T47D (cell line): ENCODE measurements around the gene BCL2.
"Not testable (repeated sequence)": the region's sequence is repeated elsewhere in the genome, so short reads cannot be mapped to it uniquely, and the experiment has no call there.

Experiments
- DNase-seq, 2 experiments: peaks; one replicate each; pipeline versions ENCODE4 v3.0.0 to v3.0.0-alpha.2; 2011 to 2012; ENCODE audit warnings: low read depth in 1 of 2, low spot score in 1 of 2
- JUND ChIP-seq: IDR thresholded peaks from 2 replicates; pipeline ENCODE4 v1.6.1; 2012; ENCODE audit warnings: low read depth
- in situ Hi-C: cut with HindIII; loops from 2 replicates; pipeline ENCODE4 v1.10.0; 2016; ENCODE audit warnings: low sequenced_read_pairs, low pct_unique_long_range_greater_than_20kb

The BCL2 gene

GRCh38 chr18:63210521-63210920, 109.0 kb downstream of the BCL2 start:
- no peak for DNase-seq
- no peak for TF ChIP-seq JUND
- in situ Hi-C loops, result no loop called here

GRCh38 chr18:63208676-63209075, 110.9 kb downstream of the BCL2 start:
- TF ChIP-seq JUND, result no peak
- no peak for DNase-seq
- in situ Hi-C loops, result no loop called here

GRCh38 chr18:63207835-63208234, 111.7 kb downstream of the BCL2 start:
- no peak for DNase-seq
- in situ Hi-C loops, result no loop called here
- no peak for TF ChIP-seq JUND

GRCh38 chr18:63207143-63207790, 112.3 kb downstream of the BCL2 start:
- DNase-seq, result no peak
- TF ChIP-seq JUND, result no peak
- in situ Hi-C loops, result no loop called here

GRCh38 chr18:63206433-63207142, 113.0 kb downstream of the BCL2 start:
- in situ Hi-C loops, result no loop called here
- DNase-seq, result no peak
- TF ChIP-seq JUND, result no peak

- in situ Hi-C loops, result no loop called here
- DNase-seq, result no peak
- TF ChIP-seq JUND, result no peak
Measured at GRCh38 chr18:63205791-63206252, 113.7 kb downstream of the BCL2 start.

- DNase-seq, result no peak
- in situ Hi-C loops, result no loop called here
- no peak for TF ChIP-seq JUND
Measured at GRCh38 chr18:63203497-63203896, 116.1 kb downstream of the BCL2 start.

- DNase-seq, result no peak
- in situ Hi-C loops, result no loop called here
- no peak for TF ChIP-seq JUND
Measured at GRCh38 chr18:63202828-63203227, 116.7 kb downstream of the BCL2 start.

GRCh38 chr18:63201456-63201855, 118.1 kb downstream of the BCL2 start:
- DNase-seq, in situ Hi-C loops: not testable (repeated sequence)

GRCh38 chr18:63199743-63200241, 119.8 kb downstream of the BCL2 start:
- TF ChIP-seq JUND, result no peak
- in situ Hi-C loops, result no loop called here
- DNase-seq, result peak in 1 of 2 experiments; percentile 12

- in situ Hi-C loops, result no loop called here
- DNase-seq, result no peak
- TF ChIP-seq JUND, result no peak
Measured at GRCh38 chr18:63198868-63199742, 120.5 kb downstream of the BCL2 start.

- DNase-seq, result no peak
- in situ Hi-C loops, result no loop called here
- TF ChIP-seq JUND, result no peak
Measured at GRCh38 chr18:63198098-63198760, 121.3 kb downstream of the BCL2 start.
